HEK293 (cell line): ENCODE measurements around the gene NXN.

Experiments used
- HOXD13 ChIP-seq: sonication (generic); formaldehyde crosslinking; IDR thresholded peaks from 2 replicates; pipeline ENCODE4 v1.8.0; 2022; ENCODE audit warnings: missing genetic modification reagents, borderline replicate concordance
- KLF17 ChIP-seq: fragments of 450-650 bp; formaldehyde crosslinking; IDR thresholded peaks from 2 replicates; pipeline ENCODE4 v1.5.1; 2016; ENCODE audit warnings: missing biosample characterization, missing genetic modification characterization
- OSR2 ChIP-seq: fragments of 450-650 bp; formaldehyde crosslinking; IDR thresholded peaks from 2 replicates; pipeline ENCODE4 v1.5.1; 2016; ENCODE audit warnings: missing biosample characterization, missing genetic modification characterization
- PBX3 ChIP-seq: sonication (generic); formaldehyde crosslinking; IDR thresholded peaks from 2 replicates; pipeline ENCODE4 v1.8.1; 2022; ENCODE audit warnings: mild to moderate bottlenecking, moderate library complexity, missing genetic modification reagents
- SCRT2 ChIP-seq: fragments of 450-650 bp; formaldehyde crosslinking; IDR thresholded peaks from 2 replicates; pipeline ENCODE4 v1.5.1; 2016; ENCODE audit warnings: missing biosample characterization, missing genetic modification characterization
- SP2 ChIP-seq: fragments of 450-650 bp; formaldehyde crosslinking; IDR thresholded peaks from 2 replicates; pipeline ENCODE4 v1.5.1; 2016; ENCODE audit warnings: missing biosample characterization, missing genetic modification characterization
- YY2 ChIP-seq: fragments of 450-650 bp; formaldehyde crosslinking; IDR thresholded peaks from 2 replicates; pipeline ENCODE4 v1.5.1; 2016; ENCODE audit warnings: missing biosample characterization, missing genetic modification characterization
- ZBTB26 ChIP-seq: fragments of 450-650 bp; formaldehyde crosslinking; optimal IDR thresholded peaks from 2 replicates; pipeline ENCODE3; 2016; ENCODE audit warnings: missing biosample characterization, mild to moderate bottlenecking, missing genetic modification characterization
- ZFP41 ChIP-seq: fragments of 450-650 bp; formaldehyde crosslinking; IDR thresholded peaks from 2 replicates; pipeline ENCODE4 v1.5.1; 2016; ENCODE audit warnings: missing biosample characterization, missing genetic modification characterization, borderline replicate concordance
- ZNF248 ChIP-seq: fragments of 450-650 bp; formaldehyde crosslinking; IDR thresholded peaks from 2 replicates; pipeline ENCODE4 v1.5.1; 2017; ENCODE audit warnings: missing biosample characterization, missing genetic modification characterization
- ZNF302 ChIP-seq: fragments of 450-650 bp; formaldehyde crosslinking; IDR thresholded peaks from 2 replicates; pipeline ENCODE4 v1.5.1; 2016; ENCODE audit warnings: missing biosample characterization, missing genetic modification characterization, low read depth
- ZNF324 ChIP-seq: fragments of 450-650 bp; formaldehyde crosslinking; IDR thresholded peaks from 2 replicates; pipeline ENCODE4 v1.5.1; 2016; ENCODE audit warnings: missing biosample characterization, missing genetic modification characterization
- ZNF354C ChIP-seq: fragments of 450-650 bp; formaldehyde crosslinking; IDR thresholded peaks from 2 replicates; pipeline ENCODE4 v1.5.1; 2016; ENCODE audit warnings: missing biosample characterization, missing genetic modification characterization, low read depth, borderline replicate concordance
- ZNF391 ChIP-seq: fragments of 450-650 bp; formaldehyde crosslinking; IDR thresholded peaks from 2 replicates; pipeline ENCODE4 v1.5.1; 2016; ENCODE audit warnings: low read depth, missing biosample characterization, missing genetic modification characterization, borderline replicate concordance
- ZNF404 ChIP-seq: fragments of 450-650 bp; formaldehyde crosslinking; IDR thresholded peaks from 2 replicates; pipeline ENCODE4 v1.5.1; 2017; ENCODE audit warnings: missing biosample characterization, missing genetic modification characterization
- ZNF416 ChIP-seq: fragments of 450-650 bp; formaldehyde crosslinking; IDR thresholded peaks from 2 replicates; pipeline ENCODE4 v1.5.1; 2016; ENCODE audit warnings: missing biosample characterization, missing genetic modification characterization
- ZNF521 ChIP-seq: fragments of 450-650 bp; formaldehyde crosslinking; IDR thresholded peaks from 2 replicates; pipeline ENCODE4 v1.5.1; 2017; ENCODE audit warnings: missing biosample characterization, mild to moderate bottlenecking, missing genetic modification characterization
- ZNF585B ChIP-seq: fragments of 450-650 bp; formaldehyde crosslinking; IDR thresholded peaks from 2 replicates; pipeline ENCODE4 v1.5.1; 2016; ENCODE audit warnings: missing biosample characterization, missing genetic modification characterization
- ZNF670 ChIP-seq: fragments of 450-650 bp; formaldehyde crosslinking; IDR thresholded peaks from 2 replicates; pipeline ENCODE4 v1.5.1; 2016; ENCODE audit warnings: missing biosample characterization, missing genetic modification characterization, low read depth
- ZNF701 ChIP-seq: fragments of 450-650 bp; formaldehyde crosslinking; IDR thresholded peaks from 2 replicates; pipeline ENCODE4 v1.5.1; 2016; ENCODE audit warnings: missing biosample characterization, missing genetic modification characterization
- ZNF768 ChIP-seq: fragments of 450-650 bp; formaldehyde crosslinking; IDR thresholded peaks from 2 replicates; pipeline ENCODE4 v1.5.1; 2018; ENCODE audit warnings: missing biosample characterization, mild to moderate bottlenecking, missing genetic modification characterization
- ZNF830 ChIP-seq: fragments of 450-650 bp; IDR thresholded peaks from 2 replicates; pipeline ENCODE4 v1.5.0; 2018; ENCODE audit warnings: missing biosample characterization, missing genetic modification characterization, low read depth, mild to moderate bottlenecking, moderate library complexity
- ZSCAN16 ChIP-seq: fragments of 450-650 bp; formaldehyde crosslinking; IDR thresholded peaks from 2 replicates; pipeline ENCODE4 v1.5.1; 2016; ENCODE audit warnings: missing biosample characterization, missing genetic modification characterization
- TF ChIP-seq, protein P1 (sequence below): fragments of 450-650 bp; formaldehyde crosslinking; IDR thresholded peaks from 2 replicates; pipeline ENCODE4 v1.5.1; 2016; ENCODE audit warnings: missing biosample characterization, missing genetic modification characterization
- TF ChIP-seq, protein P2 (sequence below): fragments of 450-650 bp; IDR thresholded peaks from 2 replicates; pipeline ENCODE4 v1.5.1; 2018; ENCODE audit warnings: missing biosample characterization, missing genetic modification characterization
- TF ChIP-seq, protein P3 (sequence below): fragments of 450-650 bp; formaldehyde crosslinking; IDR thresholded peaks from 2 replicates; pipeline ENCODE4 v1.5.0; 2017; ENCODE audit warnings: missing biosample characterization, missing genetic modification characterization, borderline replicate concordance
- TF ChIP-seq, protein P4 (sequence below): fragments of 450-650 bp; formaldehyde crosslinking; IDR thresholded peaks from 2 replicates; pipeline ENCODE4 v1.5.1; 2016; ENCODE audit warnings: missing biosample characterization, missing genetic modification characterization, low read depth
- TF ChIP-seq, protein P5 (sequence below): fragments of 450-650 bp; formaldehyde crosslinking; IDR thresholded peaks from 2 replicates; pipeline ENCODE4 v1.5.1; 2016; ENCODE audit warnings: missing biosample characterization, missing genetic modification characterization

Gene NXN

DNA sequence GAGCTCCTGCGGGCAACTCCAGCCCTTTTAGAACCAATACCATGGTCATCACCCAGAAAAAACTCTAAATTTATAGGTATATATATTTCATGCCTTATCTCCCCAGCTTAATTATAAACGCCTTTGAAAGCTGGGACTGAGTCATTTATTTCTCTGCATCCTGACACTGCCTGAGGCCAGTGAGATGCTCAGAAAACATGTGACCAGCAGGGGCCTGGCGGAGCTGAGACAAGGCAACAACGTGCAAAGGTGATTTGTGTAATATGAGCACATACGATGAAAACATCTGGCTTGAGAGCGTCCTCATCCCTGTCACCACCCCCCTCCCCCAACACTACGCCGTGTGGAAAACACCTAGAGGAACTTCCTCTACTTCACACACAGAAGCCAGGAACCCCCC is 22.7 kb downstream of the NXN start (continued):
- TF ChIP-seq YY2 (tag by site-specific recombination) (no peak), ZBTB26 (tag by site-specific recombination) (no peak), HOXD13 (CRISPR knock-in tag) (no peak), OSR2 (tag by site-specific recombination) (peak; percentile 76), SCRT2 (no peak), PBX3 (CRISPR knock-in tag) (no peak), ZNF768 (tag by site-specific recombination) (no peak), ZNF404 (tag by site-specific recombination) (no peak), ZNF830 (no peak), ZFP41 (tag by site-specific recombination) (no peak), ZNF324 (tag by site-specific recombination) (peak; percentile 51; the same call in 1 of the 2 replicates), KLF17 (tag by site-specific recombination) (no peak), ZNF391 (tag by site-specific recombination) (no peak), ZNF302 (tag by site-specific recombination) (no peak), ZNF248 (tag by site-specific recombination) (no peak), ZNF416 (tag by site-specific recombination) (no peak), ZNF701 (tag by site-specific recombination) (no peak), ZSCAN16 (tag by site-specific recombination) (no peak), ZNF521 (tag by site-specific recombination) (no peak), ZNF354C (tag by site-specific recombination) (no peak), ZNF585B (tag by site-specific recombination) (no peak), SP2 (tag by site-specific recombination) (no peak), ZNF670 (tag by site-specific recombination) (no peak)
- TF ChIP-seq, protein P1, sequence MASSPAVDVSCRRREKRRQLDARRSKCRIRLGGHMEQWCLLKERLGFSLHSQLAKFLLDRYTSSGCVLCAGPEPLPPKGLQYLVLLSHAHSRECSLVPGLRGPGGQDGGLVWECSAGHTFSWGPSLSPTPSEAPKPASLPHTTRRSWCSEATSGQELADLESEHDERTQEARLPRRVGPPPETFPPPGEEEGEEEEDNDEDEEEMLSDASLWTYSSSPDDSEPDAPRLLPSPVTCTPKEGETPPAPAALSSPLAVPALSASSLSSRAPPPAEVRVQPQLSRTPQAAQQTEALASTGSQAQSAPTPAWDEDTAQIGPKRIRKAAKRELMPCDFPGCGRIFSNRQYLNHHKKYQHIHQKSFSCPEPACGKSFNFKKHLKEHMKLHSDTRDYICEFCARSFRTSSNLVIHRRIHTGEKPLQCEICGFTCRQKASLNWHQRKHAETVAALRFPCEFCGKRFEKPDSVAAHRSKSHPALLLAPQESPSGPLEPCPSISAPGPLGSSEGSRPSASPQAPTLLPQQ (tag by site-specific recombination), result no peak
- TF ChIP-seq, protein P2, sequence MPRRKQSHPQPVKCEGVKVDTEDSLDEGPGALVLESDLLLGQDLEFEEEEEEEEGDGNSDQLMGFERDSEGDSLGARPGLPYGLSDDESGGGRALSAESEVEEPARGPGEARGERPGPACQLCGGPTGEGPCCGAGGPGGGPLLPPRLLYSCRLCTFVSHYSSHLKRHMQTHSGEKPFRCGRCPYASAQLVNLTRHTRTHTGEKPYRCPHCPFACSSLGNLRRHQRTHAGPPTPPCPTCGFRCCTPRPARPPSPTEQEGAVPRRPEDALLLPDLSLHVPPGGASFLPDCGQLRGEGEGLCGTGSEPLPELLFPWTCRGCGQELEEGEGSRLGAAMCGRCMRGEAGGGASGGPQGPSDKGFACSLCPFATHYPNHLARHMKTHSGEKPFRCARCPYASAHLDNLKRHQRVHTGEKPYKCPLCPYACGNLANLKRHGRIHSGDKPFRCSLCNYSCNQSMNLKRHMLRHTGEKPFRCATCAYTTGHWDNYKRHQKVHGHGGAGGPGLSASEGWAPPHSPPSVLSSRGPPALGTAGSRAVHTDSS (tag by site-specific recombination), result no peak
- TF ChIP-seq, protein P3, sequence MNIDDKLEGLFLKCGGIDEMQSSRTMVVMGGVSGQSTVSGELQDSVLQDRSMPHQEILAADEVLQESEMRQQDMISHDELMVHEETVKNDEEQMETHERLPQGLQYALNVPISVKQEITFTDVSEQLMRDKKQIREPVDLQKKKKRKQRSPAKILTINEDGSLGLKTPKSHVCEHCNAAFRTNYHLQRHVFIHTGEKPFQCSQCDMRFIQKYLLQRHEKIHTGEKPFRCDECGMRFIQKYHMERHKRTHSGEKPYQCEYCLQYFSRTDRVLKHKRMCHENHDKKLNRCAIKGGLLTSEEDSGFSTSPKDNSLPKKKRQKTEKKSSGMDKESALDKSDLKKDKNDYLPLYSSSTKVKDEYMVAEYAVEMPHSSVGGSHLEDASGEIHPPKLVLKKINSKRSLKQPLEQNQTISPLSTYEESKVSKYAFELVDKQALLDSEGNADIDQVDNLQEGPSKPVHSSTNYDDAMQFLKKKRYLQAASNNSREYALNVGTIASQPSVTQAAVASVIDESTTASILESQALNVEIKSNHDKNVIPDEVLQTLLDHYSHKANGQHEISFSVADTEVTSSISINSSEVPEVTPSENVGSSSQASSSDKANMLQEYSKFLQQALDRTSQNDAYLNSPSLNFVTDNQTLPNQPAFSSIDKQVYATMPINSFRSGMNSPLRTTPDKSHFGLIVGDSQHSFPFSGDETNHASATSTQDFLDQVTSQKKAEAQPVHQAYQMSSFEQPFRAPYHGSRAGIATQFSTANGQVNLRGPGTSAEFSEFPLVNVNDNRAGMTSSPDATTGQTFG (tag by site-specific recombination), result no peak
- TF ChIP-seq, protein P4, sequence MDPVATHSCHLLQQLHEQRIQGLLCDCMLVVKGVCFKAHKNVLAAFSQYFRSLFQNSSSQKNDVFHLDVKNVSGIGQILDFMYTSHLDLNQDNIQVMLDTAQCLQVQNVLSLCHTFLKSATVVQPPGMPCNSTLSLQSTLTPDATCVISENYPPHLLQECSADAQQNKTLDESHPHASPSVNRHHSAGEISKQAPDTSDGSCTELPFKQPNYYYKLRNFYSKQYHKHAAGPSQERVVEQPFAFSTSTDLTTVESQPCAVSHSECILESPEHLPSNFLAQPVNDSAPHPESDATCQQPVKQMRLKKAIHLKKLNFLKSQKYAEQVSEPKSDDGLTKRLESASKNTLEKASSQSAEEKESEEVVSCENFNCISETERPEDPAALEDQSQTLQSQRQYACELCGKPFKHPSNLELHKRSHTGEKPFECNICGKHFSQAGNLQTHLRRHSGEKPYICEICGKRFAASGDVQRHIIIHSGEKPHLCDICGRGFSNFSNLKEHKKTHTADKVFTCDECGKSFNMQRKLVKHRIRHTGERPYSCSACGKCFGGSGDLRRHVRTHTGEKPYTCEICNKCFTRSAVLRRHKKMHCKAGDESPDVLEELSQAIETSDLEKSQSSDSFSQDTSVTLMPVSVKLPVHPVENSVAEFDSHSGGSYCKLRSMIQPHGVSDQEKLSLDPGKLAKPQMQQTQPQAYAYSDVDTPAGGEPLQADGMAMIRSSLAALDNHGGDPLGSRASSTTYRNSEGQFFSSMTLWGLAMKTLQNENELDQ (tag by site-specific recombination), result no peak
- TF ChIP-seq, protein P5, sequence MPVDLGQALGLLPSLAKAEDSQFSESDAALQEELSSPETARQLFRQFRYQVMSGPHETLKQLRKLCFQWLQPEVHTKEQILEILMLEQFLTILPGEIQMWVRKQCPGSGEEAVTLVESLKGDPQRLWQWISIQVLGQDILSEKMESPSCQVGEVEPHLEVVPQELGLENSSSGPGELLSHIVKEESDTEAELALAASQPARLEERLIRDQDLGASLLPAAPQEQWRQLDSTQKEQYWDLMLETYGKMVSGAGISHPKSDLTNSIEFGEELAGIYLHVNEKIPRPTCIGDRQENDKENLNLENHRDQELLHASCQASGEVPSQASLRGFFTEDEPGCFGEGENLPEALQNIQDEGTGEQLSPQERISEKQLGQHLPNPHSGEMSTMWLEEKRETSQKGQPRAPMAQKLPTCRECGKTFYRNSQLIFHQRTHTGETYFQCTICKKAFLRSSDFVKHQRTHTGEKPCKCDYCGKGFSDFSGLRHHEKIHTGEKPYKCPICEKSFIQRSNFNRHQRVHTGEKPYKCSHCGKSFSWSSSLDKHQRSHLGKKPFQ, result no peak
